ENCODE measurements around the gene HOXB13. TPM values are rescaled to one million over a fixed set of nuclear protein-coding genes. Genes with fewer than 3 reads are reported as not detected.

The HOXB13 gene
- not detected in 2 replicates for polyA plus RNA-seq (2011; rRNA removed)
- not detected in 2 replicates for polyA minus RNA-seq (2011; rRNA and poly(A)+ RNA removed)

DNA sequence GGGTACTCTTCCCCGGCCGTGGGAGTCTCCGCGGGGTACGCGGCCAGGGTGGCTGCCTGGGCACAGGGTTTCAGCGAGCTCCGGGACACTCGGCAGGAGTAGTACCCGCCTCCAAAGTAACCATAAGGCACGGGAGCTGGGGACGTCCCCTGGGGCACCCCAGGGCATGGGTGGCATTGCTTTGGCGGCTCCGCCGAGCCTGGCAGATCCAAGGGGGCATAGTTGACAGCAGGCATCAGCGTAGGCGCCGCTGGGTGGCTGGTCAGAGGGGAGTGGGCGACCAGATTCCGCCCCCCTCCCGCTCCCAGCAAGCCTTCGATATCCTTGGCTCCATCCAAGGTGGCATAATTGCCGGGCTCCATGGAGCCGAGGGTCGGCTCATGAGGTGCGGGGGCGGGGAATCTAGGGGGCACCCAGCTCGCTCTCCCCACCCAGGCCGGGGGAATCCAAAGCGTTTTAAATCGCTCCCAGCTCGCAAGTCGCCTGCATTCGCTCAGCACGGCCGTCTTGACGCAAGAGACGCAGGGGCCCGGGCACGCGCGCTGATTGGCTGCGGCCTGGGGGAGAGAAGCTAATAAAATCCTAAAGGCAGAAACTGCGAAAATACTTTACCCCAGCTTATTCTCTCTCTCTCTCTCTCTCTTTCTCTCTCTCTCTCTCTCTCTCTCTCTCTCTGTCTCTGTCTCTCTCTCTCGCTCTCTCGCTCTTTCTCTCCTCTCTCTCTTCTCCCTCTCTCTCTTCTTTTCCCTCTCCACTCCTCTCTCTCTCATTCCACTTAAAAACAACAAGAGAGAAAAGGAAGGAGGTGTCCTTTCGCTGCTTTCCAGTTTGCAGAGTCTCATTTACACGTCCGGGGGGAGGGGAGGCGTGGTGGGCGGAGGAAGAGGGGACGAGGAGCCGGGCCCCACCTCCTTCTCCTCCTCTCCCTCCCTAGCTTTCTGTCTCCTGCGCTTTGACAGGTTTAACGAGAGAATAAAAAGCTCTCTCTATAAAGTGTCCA lies at the start of gene HOXB13:
Gene HOXB13, minus strand, starts transcription at position 519 of the 1,000 bp plus-strand sequence. Its CDS starts 157 bp downstream, at position 362.
- ChIA-PET CTCF (interaction anchor here (1.2 kb wide), 1 partner anchor 62 kb away, joined by 3 read pairs; no protein-coding TSS in a partner anchor), POLR2A (interaction anchor here (0.6 kb wide), 1 partner anchor 17 kb away, joined by 4 read pairs; no protein-coding TSS in a partner anchor)
- H3K27me3 ChIP-seq (ENCODE audit: control insufficient read depth, insufficient read depth, low read length) = peaks cover 94% of the 10 kb centered on the region
- H3K4me3 ChIP-seq (ENCODE audit: low read depth, low read length) = no peak within 1 kb of the TSS; the same call in 1 of the 2 replicates
- TF ChIP-seq, protein P1, sequence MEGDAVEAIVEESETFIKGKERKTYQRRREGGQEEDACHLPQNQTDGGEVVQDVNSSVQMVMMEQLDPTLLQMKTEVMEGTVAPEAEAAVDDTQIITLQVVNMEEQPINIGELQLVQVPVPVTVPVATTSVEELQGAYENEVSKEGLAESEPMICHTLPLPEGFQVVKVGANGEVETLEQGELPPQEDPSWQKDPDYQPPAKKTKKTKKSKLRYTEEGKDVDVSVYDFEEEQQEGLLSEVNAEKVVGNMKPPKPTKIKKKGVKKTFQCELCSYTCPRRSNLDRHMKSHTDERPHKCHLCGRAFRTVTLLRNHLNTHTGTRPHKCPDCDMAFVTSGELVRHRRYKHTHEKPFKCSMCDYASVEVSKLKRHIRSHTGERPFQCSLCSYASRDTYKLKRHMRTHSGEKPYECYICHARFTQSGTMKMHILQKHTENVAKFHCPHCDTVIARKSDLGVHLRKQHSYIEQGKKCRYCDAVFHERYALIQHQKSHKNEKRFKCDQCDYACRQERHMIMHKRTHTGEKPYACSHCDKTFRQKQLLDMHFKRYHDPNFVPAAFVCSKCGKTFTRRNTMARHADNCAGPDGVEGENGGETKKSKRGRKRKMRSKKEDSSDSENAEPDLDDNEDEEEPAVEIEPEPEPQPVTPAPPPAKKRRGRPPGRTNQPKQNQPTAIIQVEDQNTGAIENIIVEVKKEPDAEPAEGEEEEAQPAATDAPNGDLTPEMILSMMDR (IDR thresholded peaks at IDR 0.05; ENCODE audit: low read depth, low read length) = no peak
- no peaks in the 10 kb centered on the region; the same call in 1 of the 2 replicates for H3K9me3 ChIP-seq (ENCODE audit: control insufficient read depth, insufficient read depth, low read length)
- DNase-seq (ENCODE audit: low read depth, low spot score) = no peak
- no peak within 1 kb of the TSS for H3K27ac ChIP-seq (ENCODE audit: low read depth, low read length)

DNA sequence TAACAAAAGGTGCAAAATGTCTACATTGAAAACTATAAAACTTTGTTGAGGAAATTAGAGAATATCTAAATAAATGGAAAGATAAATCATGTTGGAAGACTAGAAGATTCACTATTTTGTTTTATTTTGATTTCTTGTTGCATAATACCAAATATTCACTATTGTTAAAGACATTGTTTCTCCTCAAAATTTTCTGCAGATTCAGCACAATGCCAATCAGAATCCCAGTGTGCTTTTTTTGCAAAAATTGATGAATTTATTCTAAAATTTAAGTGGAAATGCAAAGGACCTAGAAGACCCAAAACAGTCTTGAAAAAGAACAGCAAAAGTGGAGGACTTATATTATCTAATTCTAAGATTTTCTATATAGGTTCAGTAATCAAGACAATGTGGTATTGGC lies 48.1 kb upstream of the HOXB13 start:
- TF ChIP-seq, protein P1 (IDR thresholded peaks at IDR 0.05; ENCODE audit: low read depth, low read length) = no peak
- CTCF ChIA-PET = no interaction called here

DNA sequence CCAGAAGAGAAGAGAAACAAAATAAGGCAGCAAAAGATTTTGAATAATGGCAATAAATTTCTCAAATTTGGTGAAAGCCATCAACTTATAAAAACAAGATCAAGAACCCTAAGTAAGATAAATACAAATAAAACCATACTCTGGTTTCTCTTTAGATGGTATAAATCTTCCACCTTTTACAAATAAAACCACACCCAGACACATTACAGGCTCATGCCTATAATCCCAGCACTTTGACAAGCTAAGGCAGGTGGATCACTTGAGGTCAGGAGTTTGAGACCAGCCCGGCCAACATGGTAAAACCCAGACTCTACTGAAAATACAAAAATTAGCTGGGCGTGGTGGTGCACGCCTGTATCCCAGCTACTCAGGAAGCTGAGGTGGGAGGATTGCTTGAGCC lies 44.7 kb upstream of the HOXB13 start:
- Histone ChIP-seq H3K9me3 (ENCODE audit: control insufficient read depth, insufficient read depth, low read length) (no peaks in the 10 kb centered on the region), H3K27me3 (ENCODE audit: control insufficient read depth, insufficient read depth, low read length) (peaks cover 26% of the 10 kb centered on the region), H3K4me3 (ENCODE audit: low read depth, low read length) (no peak overlapping the region), H3K27ac (ENCODE audit: low read depth, low read length) (no peak overlapping the region)
- TF ChIP-seq, protein P1 (IDR thresholded peaks at IDR 0.05; ENCODE audit: low read depth, low read length) = no peak
- POLR2A ChIA-PET = no interaction called here
- CTCF ChIA-PET = interaction anchor here (1.0 kb wide), 1 partner anchor 111 kb away, joined by 3 read pairs; no protein-coding TSS in a partner anchor
- no peak for DNase-seq (ENCODE audit: low read depth, low spot score)

More for the DNA sequence above, 48.1 kb upstream of the HOXB13 start:
- Histone ChIP-seq H3K9me3 (ENCODE audit: control insufficient read depth, insufficient read depth, low read length) (no peaks in the 10 kb centered on the region), H3K27me3 (ENCODE audit: control insufficient read depth, insufficient read depth, low read length) (peaks cover 11% of the 10 kb centered on the region), H3K27ac (ENCODE audit: low read depth, low read length) (no peak overlapping the region), H3K4me3 (ENCODE audit: low read depth, low read length) (no peak overlapping the region)
- POLR2A ChIA-PET = no interaction called here
- no peak for DNase-seq (ENCODE audit: low read depth, low spot score)

DNA sequence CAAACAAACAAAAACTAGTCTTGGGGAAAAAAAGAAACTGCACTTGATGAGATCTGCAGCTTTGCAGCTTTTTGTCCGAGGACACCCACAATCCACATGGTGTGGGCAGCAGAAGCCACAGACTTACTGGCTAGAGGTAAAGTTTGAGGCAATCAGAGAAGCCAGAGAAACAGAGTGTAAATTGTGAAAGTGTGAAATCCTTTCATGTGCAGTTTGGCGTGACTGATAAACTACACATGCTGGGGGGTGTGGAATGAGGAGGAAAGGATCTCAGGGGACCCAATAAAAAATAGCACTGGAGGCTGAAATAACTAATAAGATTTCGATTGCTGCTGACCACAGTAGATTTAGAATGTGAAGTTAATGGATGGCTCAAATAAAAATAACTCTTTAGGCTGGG lies 42.4 kb upstream of the HOXB13 start:
- Histone ChIP-seq H3K27me3 (ENCODE audit: control insufficient read depth, insufficient read depth, low read length) (peaks cover 26% of the 10 kb centered on the region), H3K4me3 (ENCODE audit: low read depth, low read length) (no peak overlapping the region), H3K9me3 (ENCODE audit: control insufficient read depth, insufficient read depth, low read length) (no peaks in the 10 kb centered on the region), H3K27ac (ENCODE audit: low read depth, low read length) (no peak overlapping the region)
- POLR2A ChIA-PET = no interaction called here
- CTCF ChIA-PET = no interaction called here
- TF ChIP-seq, protein P1 (IDR thresholded peaks at IDR 0.05; ENCODE audit: low read depth, low read length) = no peak
- no peak for DNase-seq (ENCODE audit: low read depth, low spot score)
